HepG2 (cell line): Measurements from ENCODE around the gene SMG7.

Experiments
- ATF3 ChIP-seq: sonication (generic); formaldehyde crosslinking; IDR thresholded peaks from 2 replicates; pipeline ENCODE4 v1.4.0; 2020; ENCODE audit warnings: missing genetic modification reagents
- DPF2 ChIP-seq: sonication (generic); formaldehyde crosslinking; IDR thresholded peaks from 2 replicates; pipeline ENCODE4 v1.4.0; 2020; ENCODE audit warnings: mild to moderate bottlenecking, low read depth, missing genetic modification reagents, borderline replicate concordance
- HMG20B ChIP-seq: conservative IDR thresholded peaks from 2 replicates; pipeline ENCODE4 v1.6.1; 2016; ENCODE audit warnings: missing genetic modification reagents, missing compliant biosample characterization
- IRF1 ChIP-seq: sonication (generic); formaldehyde crosslinking; IDR thresholded peaks from 2 replicates; pipeline ENCODE4 v1.4.0; 2020; ENCODE audit warnings: low read depth, mild to moderate bottlenecking, missing genetic modification reagents
- JUND ChIP-seq: sonication (generic); formaldehyde crosslinking; IDR thresholded peaks from 2 replicates; pipeline ENCODE4 v1.8.0; 2022; ENCODE audit warnings: mild to moderate bottlenecking, missing genetic modification reagents
- KLF16 ChIP-seq, 2 experiments: sonication (generic) in 1 of 2; formaldehyde crosslinking in 1 of 2; IDR thresholded peaks; 2 replicates each; pipeline versions ENCODE4 v1.6.1 to v1.8.0; 2016 to 2023; ENCODE audit warnings: missing genetic modification reagents in 2 of 2, missing compliant biosample characterization in 1 of 2
- NCOA5 ChIP-seq: sonication (generic); formaldehyde crosslinking; IDR thresholded peaks from 2 replicates; pipeline ENCODE4 v1.4.0; 2020; ENCODE audit warnings: missing genetic modification reagents
- PRPF4 ChIP-seq: fragments of 200-400 bp; formaldehyde crosslinking; IDR thresholded peaks from 2 replicates; pipeline ENCODE4 v1.6.1; 2016; ENCODE audit warnings: low read length, low read depth; ENCODE audit not compliant: poor library complexity, severe bottlenecking
- SP2 ChIP-seq: sonication (generic); formaldehyde crosslinking; IDR thresholded peaks from 2 replicates; pipeline ENCODE4 v1.5.1; 2020; ENCODE audit warnings: mild to moderate bottlenecking, missing genetic modification reagents
- SUZ12 ChIP-seq: fragments of 150-350 bp; IDR thresholded peaks from 2 replicates; pipeline ENCODE4 v1.6.1; 2014; ENCODE audit warnings: low read depth, low read length
- TARDBP ChIP-seq: sonication (generic); formaldehyde crosslinking; IDR thresholded peaks from 2 replicates; pipeline ENCODE4 v1.8.0; 2022; ENCODE audit warnings: mild to moderate bottlenecking, missing genetic modification reagents
- ZC3H13 ChIP-seq: sonication (generic); formaldehyde crosslinking; IDR thresholded peaks from 2 replicates; pipeline ENCODE4 v1.8.1; 2023; ENCODE audit warnings: mild to moderate bottlenecking, missing genetic modification reagents, moderate library complexity
- TF ChIP-seq, protein P1 (sequence below): sonication (generic); formaldehyde crosslinking; IDR thresholded peaks from 2 replicates; pipeline ENCODE4 v1.4.0; 2020; ENCODE audit warnings: missing genetic modification reagents, borderline replicate concordance
- TF ChIP-seq, protein P2 (sequence below): sonication (generic); formaldehyde crosslinking; IDR thresholded peaks from 2 replicates; pipeline ENCODE4 v1.5.0; 2020; ENCODE audit warnings: mild to moderate bottlenecking, missing genetic modification reagents, moderate library complexity

- no peak for TF ChIP-seq IRF1 (CRISPR knock-in tag)
- TF ChIP-seq DPF2, result no peak
- TF ChIP-seq, protein P1, sequence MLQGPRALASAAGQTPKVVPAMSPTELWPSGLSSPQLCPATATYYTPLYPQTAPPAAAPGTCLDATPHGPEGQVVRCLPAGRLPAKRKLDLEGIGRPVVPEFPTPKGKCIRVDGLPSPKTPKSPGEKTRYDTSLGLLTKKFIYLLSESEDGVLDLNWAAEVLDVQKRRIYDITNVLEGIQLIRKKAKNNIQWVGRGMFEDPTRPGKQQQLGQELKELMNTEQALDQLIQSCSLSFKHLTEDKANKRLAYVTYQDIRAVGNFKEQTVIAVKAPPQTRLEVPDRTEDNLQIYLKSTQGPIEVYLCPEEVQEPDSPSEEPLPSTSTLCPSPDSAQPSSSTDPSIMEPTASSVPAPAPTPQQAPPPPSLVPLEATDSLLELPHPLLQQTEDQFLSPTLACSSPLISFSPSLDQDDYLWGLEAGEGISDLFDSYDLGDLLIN (CRISPR knock-in tag), result no peak
- TF ChIP-seq NCOA5 (CRISPR knock-in tag), result no peak
- no peak for TF ChIP-seq KLF16 (CRISPR knock-in tag; IDR thresholded peaks at IDR 0.05)
- no peak for TF ChIP-seq ZC3H13
- TF ChIP-seq, protein P2, sequence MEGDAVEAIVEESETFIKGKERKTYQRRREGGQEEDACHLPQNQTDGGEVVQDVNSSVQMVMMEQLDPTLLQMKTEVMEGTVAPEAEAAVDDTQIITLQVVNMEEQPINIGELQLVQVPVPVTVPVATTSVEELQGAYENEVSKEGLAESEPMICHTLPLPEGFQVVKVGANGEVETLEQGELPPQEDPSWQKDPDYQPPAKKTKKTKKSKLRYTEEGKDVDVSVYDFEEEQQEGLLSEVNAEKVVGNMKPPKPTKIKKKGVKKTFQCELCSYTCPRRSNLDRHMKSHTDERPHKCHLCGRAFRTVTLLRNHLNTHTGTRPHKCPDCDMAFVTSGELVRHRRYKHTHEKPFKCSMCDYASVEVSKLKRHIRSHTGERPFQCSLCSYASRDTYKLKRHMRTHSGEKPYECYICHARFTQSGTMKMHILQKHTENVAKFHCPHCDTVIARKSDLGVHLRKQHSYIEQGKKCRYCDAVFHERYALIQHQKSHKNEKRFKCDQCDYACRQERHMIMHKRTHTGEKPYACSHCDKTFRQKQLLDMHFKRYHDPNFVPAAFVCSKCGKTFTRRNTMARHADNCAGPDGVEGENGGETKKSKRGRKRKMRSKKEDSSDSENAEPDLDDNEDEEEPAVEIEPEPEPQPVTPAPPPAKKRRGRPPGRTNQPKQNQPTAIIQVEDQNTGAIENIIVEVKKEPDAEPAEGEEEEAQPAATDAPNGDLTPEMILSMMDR, result no peak
- no peak for TF ChIP-seq HMG20B
- no peak for TF ChIP-seq ATF3 (CRISPR knock-in tag)
- TF ChIP-seq PRPF4, result no peak
- no peak for TF ChIP-seq JUND
- TF ChIP-seq TARDBP (CRISPR knock-in tag), result no peak
- no peak for TF ChIP-seq SUZ12
- TF ChIP-seq SP2 (CRISPR knock-in tag), result no peak
Measured at GRCh38 chr1:183589874-183590243, 117.6 kb downstream of the SMG7 start.
